Transverse colon (tissue), 3 donors: ENCODE results near the gene MBNL2.

Experiments used
- CTCF ChIP-seq, 5 experiments: fragments of 200-600 bp in 3 of 5; fragments of 450-650 bp in 2 of 5; sonication (generic) in 3 of 5; IDR thresholded peaks; 1 replicate in 2 of 5; 2 replicates in 3 of 5; pipeline ENCODE4 v1.5.1; 2016 to 2017; ENCODE audit warnings: antibody characterized with exemption in 5 of 5, inconsistent platforms in 3 of 5, mild to moderate bottlenecking in 2 of 5, moderate library complexity in 1 of 5
- EP300 ChIP-seq: sonication (generic); formaldehyde crosslinking; IDR thresholded peaks from one replicate; pipeline ENCODE4 v1.6.1; 2017; ENCODE audit warnings: antibody characterized with exemption, low read depth

- TF ChIP-seq CTCF (IDR thresholded peaks at IDR 0.05) = no peak
- no peak for TF ChIP-seq EP300
Observed at GRCh38 chr13:97403893-97404750, 182.0 kb downstream of the MBNL2 start.
